GM06990 (cell line): Measurements from ENCODE around the gene GABPB2.

Source experiments
- DNase-seq: peaks from one replicate; pipeline ENCODE4 v3.0.0-alpha.2; 2011; ENCODE audit not compliant: insufficient read length; ENCODE audit errors: extremely low read depth
- H3K27me3 ChIP-seq: replicated peaks from 2 replicates; pipeline ENCODE4 v1.6.0; 2011; ENCODE audit warnings: low read length; ENCODE audit not compliant: control insufficient read depth, insufficient read depth
- H3K36me3 ChIP-seq: 2 replicates; pipeline ENCODE4 v1.5.1; 2011; ENCODE audit warnings: low read length; ENCODE audit not compliant: control insufficient read depth, insufficient read depth
- H3K4me3 ChIP-seq: replicated peaks from 2 replicates; pipeline ENCODE4 v1.5.1; 2011; ENCODE audit warnings: low read depth, mild to moderate bottlenecking, control low read depth, low read length
- CTCF ChIP-seq: IDR thresholded peaks from 2 replicates; pipeline ENCODE4 v1.5.1; 2011; ENCODE audit warnings: low read length, control low read depth, mild to moderate bottlenecking, inconsistent platforms; ENCODE audit not compliant: insufficient read depth, poor library complexity, severe bottlenecking

The GABPB2 gene

GRCh38 chr1:151056149-151056548 is 14.4 kb upstream of the GABPB2 start:
- Histone ChIP-seq H3K27me3 (no peaks in the 10 kb centered on the region), H3K4me3 (0 out of 2 replicates have a peak overlapping the region, but pooled peaks have one; percentile 22), H3K36me3 (peaks cover 25% of the 10 kb centered on the region)
- TF ChIP-seq CTCF, result no peak
- DNase-seq, result no peak

GRCh38 chr1:151058692-151059091 is 11.9 kb upstream of the GABPB2 start:
- Histone ChIP-seq H3K4me3 (peak overlapping the region; percentile 82), H3K27me3 (no peaks in the 10 kb centered on the region), H3K36me3 (peaks cover 18% of the 10 kb centered on the region)
- TF ChIP-seq CTCF, result no peak
- DNase-seq, result peak; percentile 32

GRCh38 chr1:151059109-151060006 is 11.2 kb upstream of the GABPB2 start, which contains the start of gene CDC42SE1:
TSS of gene CDC42SE1 (minus strand) at chr1:151059622. CDS start at chr1:151055730, 3,892 bp downstream.
- peak; percentile 93 for DNase-seq
- peak; percentile 89 for TF ChIP-seq CTCF
- peaks cover 14% of the 10 kb centered on the region for H3K36me3 ChIP-seq

GRCh38 chr1:151060007-151060656 is 10.4 kb upstream of the GABPB2 start, which contains the start of gene MLLT11:
TSS of gene MLLT11 (plus strand) at chr1:151060397. CDS start at chr1:151067225, 6,828 bp downstream.
- Histone ChIP-seq H3K4me3 (peak within 1 kb of the TSS; percentile 82), H3K36me3 (peaks cover 10% of the 10 kb centered on the region), H3K27me3 (no peaks in the 10 kb centered on the region)
- TF ChIP-seq CTCF, result no peak
- peak; percentile 30 for DNase-seq

More at GRCh38 chr1:151059109-151060006, 11.2 kb upstream of the GABPB2 start, which contains the start of gene CDC42SE1:
- Histone ChIP-seq H3K27me3 (no peaks in the 10 kb centered on the region), H3K4me3 (peak within 1 kb of the TSS; percentile 82)

GRCh38 chr1:151060657-151061421 is 9.7 kb upstream of the GABPB2 start:
- Histone ChIP-seq H3K4me3 (peak overlapping the region; percentile 82), H3K36me3 (peaks cover 3% of the 10 kb centered on the region), H3K27me3 (no peaks in the 10 kb centered on the region)
- TF ChIP-seq CTCF, result peak; percentile 16
- DNase-seq, result no peak
